H9 (cell line): Measurements from ENCODE around the gene FLT3LG. TPM values are rescaled to one million over a fixed set of nuclear protein-coding genes. Genes with fewer than 3 reads are reported as not detected.
A peak's percentile ranks its signal among the peaks of the same experiment; 100 is the strongest.

Experiments
- DNase-seq: peaks from one replicate; pipeline ENCODE4 v3.0.0-alpha.2; 2017
- H2AFZ ChIP-seq: one replicate; pipeline ENCODE4 v1.6.1; 2013; ENCODE audit warnings: mild to moderate bottlenecking, low read length, control low read depth, moderate library complexity
- H2AK5ac ChIP-seq: 2 replicates; pipeline ENCODE4 v1.6.1; 2013; ENCODE audit warnings: low read length, control low read depth, mixed read lengths; ENCODE audit not compliant: insufficient read length
- H2BK120ac ChIP-seq: one replicate; pipeline ENCODE4 v1.6.1; 2013; ENCODE audit warnings: low read depth, mild to moderate bottlenecking, low read length, control low read depth, inconsistent platforms; ENCODE audit not compliant: poor library complexity, severe bottlenecking
- H2BK12ac ChIP-seq: 2 replicates; pipeline ENCODE4 v1.6.1; 2013; ENCODE audit warnings: low read length, control low read depth, mixed read lengths, low read depth; ENCODE audit not compliant: insufficient read length
- H2BK15ac ChIP-seq: 2 replicates; pipeline ENCODE4 v1.6.1; 2013; ENCODE audit warnings: low read depth, low read length, control low read depth
- H2BK20ac ChIP-seq: one replicate; pipeline ENCODE4 v1.6.1; 2013; ENCODE audit warnings: low read depth, mild to moderate bottlenecking, low read length, control low read depth, inconsistent platforms; ENCODE audit not compliant: poor library complexity, severe bottlenecking
- H2BK5ac ChIP-seq: 2 replicates; pipeline ENCODE4 v1.6.1; 2013; ENCODE audit warnings: low read length, control low read depth, mixed read lengths; ENCODE audit not compliant: insufficient read length
- H3K14ac ChIP-seq: 2 replicates; pipeline ENCODE4 v1.6.1; 2013; ENCODE audit warnings: low read length, control low read depth; ENCODE audit not compliant: insufficient read depth
- H3K18ac ChIP-seq: 2 replicates; pipeline ENCODE4 v1.6.1; 2013; ENCODE audit warnings: low read depth, mild to moderate bottlenecking, mixed read lengths, low read length, control low read depth; ENCODE audit not compliant: insufficient read length
- H3K23ac ChIP-seq: 2 replicates; pipeline ENCODE4 v1.6.1; 2013; ENCODE audit warnings: low read length, control low read depth, mixed read lengths, low read depth; ENCODE audit not compliant: insufficient read length
- H3K23me2 ChIP-seq: 2 replicates; pipeline ENCODE4 v1.6.1; 2013; ENCODE audit warnings: low read depth, mild to moderate bottlenecking, mixed read lengths, low read length, control low read depth; ENCODE audit not compliant: insufficient read length, poor library complexity, severe bottlenecking
- H3K27ac ChIP-seq: 2 replicates; pipeline ENCODE4 v1.5.1; 2013; ENCODE audit warnings: low read length, control low read depth, mixed read lengths, low read depth; ENCODE audit not compliant: insufficient read length
- H3K27me3 ChIP-seq: 2 replicates; pipeline ENCODE4 v1.6.1; 2013; ENCODE audit warnings: low read length, control low read depth, inconsistent platforms; ENCODE audit not compliant: insufficient read depth
- H3K4ac ChIP-seq: 2 replicates; pipeline ENCODE4 v1.6.1; 2013; ENCODE audit warnings: low read depth, mild to moderate bottlenecking, control low read depth, inconsistent platforms, low read length, moderate library complexity
- H3K4me1 ChIP-seq: 2 replicates; pipeline ENCODE4 v1.6.1; 2013; ENCODE audit warnings: low read length, control low read depth, inconsistent platforms; ENCODE audit not compliant: insufficient read depth
- H3K4me2 ChIP-seq: 2 replicates; pipeline ENCODE4 v1.6.1; 2013; ENCODE audit warnings: low read length, control low read depth, mixed read lengths; ENCODE audit not compliant: insufficient read length, insufficient read depth
- H3K56ac ChIP-seq: 2 replicates; pipeline ENCODE4 v1.6.1; 2013; ENCODE audit warnings: low read depth, mild to moderate bottlenecking, mixed read lengths, low read length, control low read depth; ENCODE audit not compliant: insufficient read length
- H3K79me1 ChIP-seq: 2 replicates; pipeline ENCODE4 v1.6.1; 2013; ENCODE audit warnings: low read depth, mild to moderate bottlenecking, moderate library complexity, low read length, control low read depth, inconsistent platforms; ENCODE audit not compliant: insufficient read depth, poor library complexity, severe bottlenecking
- H3K79me2 ChIP-seq: 2 replicates; pipeline ENCODE4 v1.6.1; 2013; ENCODE audit warnings: low read length, control low read depth, inconsistent platforms; ENCODE audit not compliant: insufficient read depth
- H3K9ac ChIP-seq: 2 replicates; pipeline ENCODE4 v1.6.1; 2013; ENCODE audit warnings: low read length, control low read depth, mixed read lengths; ENCODE audit not compliant: insufficient read length; ENCODE audit errors: extremely low read depth
- H3K9me3 ChIP-seq: one replicate; pipeline ENCODE4 v1.6.1; 2013; ENCODE audit warnings: low read depth, low read length, inconsistent platforms; ENCODE audit not compliant: control insufficient read depth
- H3T11ph ChIP-seq: one replicate; pipeline ENCODE4 v1.6.1; 2013; ENCODE audit warnings: mild to moderate bottlenecking, low read length, control low read depth, inconsistent platforms
- H4K20me1 ChIP-seq: one replicate; pipeline ENCODE4 v1.6.1; 2013; ENCODE audit not compliant: control insufficient read depth, insufficient read length, insufficient read depth
- H4K5ac ChIP-seq: 2 replicates; pipeline ENCODE4 v1.6.1; 2013; ENCODE audit warnings: low read depth, mild to moderate bottlenecking, mixed read lengths, low read length, control low read depth; ENCODE audit not compliant: insufficient read length
- H4K8ac ChIP-seq: replicated peaks from 2 replicates; pipeline ENCODE4 v1.6.1; 2013; ENCODE audit warnings: low read length, control low read depth, mixed read lengths, low read depth; ENCODE audit not compliant: insufficient read length
- H4K91ac ChIP-seq: 2 replicates; pipeline ENCODE4 v1.6.1; 2013; ENCODE audit warnings: low read depth, mild to moderate bottlenecking, moderate library complexity, mixed read lengths, low read length, control low read depth; ENCODE audit not compliant: insufficient read length
- H3K27ac Mint-ChIP-seq, 3 experiments: 2 replicates in 2 of 3; 3 replicates in 1 of 3; pipeline ENCODE4 v1.8.0; 2020 to 2021; ENCODE audit warnings: mixed read lengths in 3 of 3, mild to moderate bottlenecking in 1 of 3, moderate library complexity in 1 of 3
- H3K27me3 Mint-ChIP-seq: 2 replicates; pipeline ENCODE4 v1.8.0; 2021; ENCODE audit warnings: low read depth, mild to moderate bottlenecking, moderate library complexity, mixed read lengths
- H3K36me3 Mint-ChIP-seq, 3 experiments: 2 replicates in 2 of 3; 3 replicates in 1 of 3; pipeline ENCODE4 v1.8.0; 2020 to 2021; ENCODE audit warnings: low read depth in 3 of 3, mixed read lengths in 3 of 3; ENCODE audit not compliant: insufficient read depth in 1 of 3
- H3K4me1 Mint-ChIP-seq, 2 experiments: 2 replicates each; pipeline ENCODE4 v1.8.0; 2020; ENCODE audit warnings: mixed read lengths in 2 of 2
- H3K4me3 Mint-ChIP-seq, 2 experiments: 2 replicates in 1 of 2; 3 replicates in 1 of 2; pipeline ENCODE4 v1.8.0; 2020 to 2021; ENCODE audit warnings: mild to moderate bottlenecking in 2 of 2, mixed read lengths in 2 of 2, moderate library complexity in 1 of 2
- H3K9me3 Mint-ChIP-seq, 2 experiments: 2 replicates in 1 of 2; 3 replicates in 1 of 2; pipeline ENCODE4 v1.8.0; 2020; ENCODE audit warnings: mild to moderate bottlenecking in 2 of 2, mixed read lengths in 2 of 2, moderate library complexity in 1 of 2
- WGBS: extraction: QIAGEN DNeasy Blood & Tissue Kit; methylation state at CpG from one replicate; pipeline ENCODE4 v1.1.7; 2013; ENCODE audit warnings: missing lambda C conversion rate, low lambda C conversion rate, mixed read lengths; ENCODE audit not compliant: insufficient read length; ENCODE audit errors: extremely low coverage; 5-methylcytosine and 5-hydroxymethylcytosine counted together
- total RNA-seq: library from RNA; stranded (reverse); gene quantifications from 2 replicates; pipeline ENCODE4 v1.2.1, GENCODE V29; 2021
- TF ChIP-seq, protein P1 (sequence below): fragments of 200-600 bp; sonication (generic); conservative IDR thresholded peaks from 3 replicates; pipeline ENCODE4 v1.8.0; 2021; ENCODE audit warnings: antibody characterized with exemption, mild to moderate bottlenecking

Gene FLT3LG
- total RNA-seq, 1 experiment from 2014 or later: 2.1 TPM

DNA sequence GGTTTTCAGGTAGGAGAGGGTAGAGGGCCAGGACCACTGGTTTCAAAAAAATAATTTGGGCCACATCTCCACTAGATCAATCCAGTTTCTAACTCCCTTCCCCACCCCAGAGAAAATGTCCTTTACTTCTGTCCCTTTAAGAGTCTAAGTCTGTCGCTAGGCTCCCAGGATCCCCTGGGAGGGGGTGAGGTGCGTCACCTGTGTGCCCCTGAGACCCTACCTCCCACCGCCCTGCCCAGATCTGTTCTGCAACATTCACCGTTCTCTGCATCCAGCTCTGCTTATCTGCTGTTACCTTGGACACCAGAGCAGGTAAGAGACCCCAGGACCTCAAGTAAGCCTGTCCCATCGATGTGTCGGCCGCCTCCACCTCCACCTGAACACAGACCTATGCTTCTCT lies 48.8 kb upstream of the FLT3LG start, which contains the start of gene GFY:
TSS of gene GFY (plus strand) at position 211 of the 400 bp plus-strand sequence. CDS start 1,043 bp downstream, outside the sequence.
- no peaks in the 10 kb centered on the region for H3K79me2 ChIP-seq
- no peak for DNase-seq
- Mint-ChIP-seq H3K4me1 (peaks cover 60 to 77% of the 10 kb centered on the region in 2 experiments), H3K27ac (no peak within 1 kb of the TSS; a peak in 1 of 7 replicates), H3K36me3 (no peaks in the 10 kb centered on the region; a peak in 2 of 7 replicates), H3K4me3 (peak within 1 kb of the TSS; percentile 54 to 75), H3K9me3 (peaks cover 0 to 9% of the 10 kb centered on the region in 2 experiments; a peak in 2 of 5 replicates), H3K27me3 (peaks cover 83% of the 10 kb centered on the region)
- no peak within 1 kb of the TSS for H3K4ac ChIP-seq
- H3T11ph ChIP-seq: no peak within 1 kb of the TSS
- TF ChIP-seq, protein P1, sequence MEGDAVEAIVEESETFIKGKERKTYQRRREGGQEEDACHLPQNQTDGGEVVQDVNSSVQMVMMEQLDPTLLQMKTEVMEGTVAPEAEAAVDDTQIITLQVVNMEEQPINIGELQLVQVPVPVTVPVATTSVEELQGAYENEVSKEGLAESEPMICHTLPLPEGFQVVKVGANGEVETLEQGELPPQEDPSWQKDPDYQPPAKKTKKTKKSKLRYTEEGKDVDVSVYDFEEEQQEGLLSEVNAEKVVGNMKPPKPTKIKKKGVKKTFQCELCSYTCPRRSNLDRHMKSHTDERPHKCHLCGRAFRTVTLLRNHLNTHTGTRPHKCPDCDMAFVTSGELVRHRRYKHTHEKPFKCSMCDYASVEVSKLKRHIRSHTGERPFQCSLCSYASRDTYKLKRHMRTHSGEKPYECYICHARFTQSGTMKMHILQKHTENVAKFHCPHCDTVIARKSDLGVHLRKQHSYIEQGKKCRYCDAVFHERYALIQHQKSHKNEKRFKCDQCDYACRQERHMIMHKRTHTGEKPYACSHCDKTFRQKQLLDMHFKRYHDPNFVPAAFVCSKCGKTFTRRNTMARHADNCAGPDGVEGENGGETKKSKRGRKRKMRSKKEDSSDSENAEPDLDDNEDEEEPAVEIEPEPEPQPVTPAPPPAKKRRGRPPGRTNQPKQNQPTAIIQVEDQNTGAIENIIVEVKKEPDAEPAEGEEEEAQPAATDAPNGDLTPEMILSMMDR: no peak
- H3K9ac ChIP-seq: no peak within 1 kb of the TSS
- no peak within 1 kb of the TSS for H4K5ac ChIP-seq
- H3K23ac ChIP-seq: no peak within 1 kb of the TSS
- no peak within 1 kb of the TSS for H2AFZ ChIP-seq
- H2BK20ac ChIP-seq: no peak within 1 kb of the TSS
- H2BK15ac ChIP-seq: no peak within 1 kb of the TSS
- H4K20me1 ChIP-seq: no peaks in the 10 kb centered on the region
- peaks cover 2% of the 10 kb centered on the region for H3K4me1 ChIP-seq
- H3K14ac ChIP-seq: no peak within 1 kb of the TSS
- no peak within 1 kb of the TSS for H3K27ac ChIP-seq
- no peak within 1 kb of the TSS for H2BK120ac ChIP-seq
- H3K23me2 ChIP-seq: peaks cover 22% of the 10 kb centered on the region
- H3K18ac ChIP-seq: no peak within 1 kb of the TSS
- H3K56ac ChIP-seq: no peak within 1 kb of the TSS
- H2AK5ac ChIP-seq: no peak within 1 kb of the TSS
- no peak within 1 kb of the TSS for H2BK5ac ChIP-seq
- no peak within 1 kb of the TSS for H4K8ac ChIP-seq
- no peak within 1 kb of the TSS for H4K91ac ChIP-seq
- no peaks in the 10 kb centered on the region for H3K79me1 ChIP-seq
- H2BK12ac ChIP-seq: no peak within 1 kb of the TSS
- no peaks in the 10 kb centered on the region for H3K9me3 ChIP-seq
- no CpG with 5 or more reads among the region's 7 CpGs for WGBS
- H3K27me3 ChIP-seq: peaks cover 32% of the 10 kb centered on the region; the same call in 1 of the 2 replicates
- peak within 1 kb of the TSS; percentile 7 for H3K4me2 ChIP-seq
